ENCODE data around the gene SIGLEC8. TPM values are rescaled to one million over a fixed set of nuclear protein-coding genes. Genes with fewer than 3 reads are reported as not detected.

Gene SIGLEC8
- total and polyA plus RNA-seq, 2 of the 4 experiments (the other 2 are of a cell fraction) = not detected

DNA sequence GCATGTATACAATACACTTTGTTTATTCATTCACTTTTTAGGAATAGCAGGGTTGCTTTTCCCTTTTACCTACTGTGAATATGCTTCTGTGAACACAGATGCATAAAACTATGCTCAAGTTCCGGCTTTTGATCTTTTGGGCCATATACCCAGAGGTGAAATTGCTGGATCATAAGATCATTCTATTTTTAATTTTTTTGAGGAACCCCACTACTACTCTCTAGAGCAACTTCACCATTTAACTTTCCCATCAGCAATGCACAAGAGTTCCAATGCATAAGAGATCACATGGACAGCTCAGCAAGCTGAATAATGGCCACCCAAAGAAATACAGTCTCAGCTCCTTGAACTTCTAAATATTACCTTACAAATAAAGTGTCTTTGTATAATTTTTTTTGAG is 23.8 kb downstream of the SIGLEC8 start:
- Histone ChIP-seq H3K9me3 (ENCODE audit: control insufficient read depth, insufficient read depth, low read length) (peaks cover 2% of the 10 kb centered on the region; the same call in 1 of the 2 replicates), H3K27ac (ENCODE audit: insufficient read depth, low read length) (no peak overlapping the region), H2AK5ac (ENCODE audit: low read depth, low read length) (no peak overlapping the region), H3K4me1 (ENCODE audit: control insufficient read depth, insufficient read depth, low read length) (no peaks in the 10 kb centered on the region), H2BK20ac (ENCODE audit: low read depth, low read length) (no peak overlapping the region), H3K9me1 (ENCODE audit: insufficient read depth, low read length) (no peaks in the 10 kb centered on the region), H4K8ac (ENCODE audit: low read depth in 2 of 2, low read length in 2 of 2) (no peak overlapping the region), H2BK120ac (ENCODE audit: low read depth, low read length) (no peak overlapping the region), H3K27me3 (ENCODE audit: control insufficient read depth, insufficient read depth, low read length) (no peaks in the 10 kb centered on the region), H3K23ac (ENCODE audit: low read depth, low read length) (no peak overlapping the region), H2BK5ac (ENCODE audit: low read depth, low read length, poor library complexity, severe bottlenecking) (no peak overlapping the region), H3K79me1 (ENCODE audit: low read depth in 1 of 2, low read length in 2 of 2) (no peaks in the 10 kb centered on the region), H4K20me1 (ENCODE audit: insufficient read depth, low read length) (no peaks in the 10 kb centered on the region), H3K9ac (ENCODE audit: low read depth, low read length) (no peak overlapping the region), H4K91ac (ENCODE audit: insufficient read depth, low read depth, low read length) (no peak overlapping the region), H3K56ac (ENCODE audit: extremely low read depth, insufficient read depth, low read length) (no peak overlapping the region), H2AK9ac (replicated peaks; ENCODE audit: low read depth, low read length, poor library complexity) (no peak overlapping the region), H2AFZ (replicated peaks; ENCODE audit: low read length, poor library complexity) (no peak overlapping the region), H3K18ac (ENCODE audit: low read depth, low read length) (no peak overlapping the region), H3K4me3 (ENCODE audit: insufficient read depth, low read depth, low read length) (no peak overlapping the region), H3K36me3 (ENCODE audit: control insufficient read depth, insufficient read depth, low read length) (no peaks in the 10 kb centered on the region), H3K4ac (ENCODE audit: low read depth, low read length) (no peak overlapping the region), H2BK15ac (ENCODE audit: low read depth, low read length) (no peak overlapping the region), H3K14ac (replicated peaks; ENCODE audit: low read depth, low read length) (no peak overlapping the region), H3K4me2 (ENCODE audit: low read depth, low read length) (no peak overlapping the region), H4K5ac (ENCODE audit: low read depth, low read length) (no peak overlapping the region)
- DNase-seq (no peak), ATAC-seq (ENCODE audit: low read depth) (no peak)
- CTCF ChIA-PET = no interaction called here
- intact Hi-C loops (cut with micrococcal nuclease) (no loop called here), dilution Hi-C loops (cut with HindIII; ENCODE audit: low sequenced_read_pairs, unreplicated experiment) (no loop called here), in situ Hi-C loops (cut with MboI; ENCODE audit: low sequenced_read_pairs) (no loop called here)
- POLR2A ChIA-PET (ENCODE audit: unreplicated experiment) = no interaction called here
- TF ChIP-seq BHLHE40 (IDR thresholded peaks at IDR 0.05; ENCODE audit: low read depth, low read length) = no peak
- TF ChIP-seq POLR2A (IDR thresholded peaks at IDR 0.05; ENCODE audit: low read depth, low read length) = no peak
- no peak for TF ChIP-seq CHD1 (IDR thresholded peaks at IDR 0.05; ENCODE audit: low read depth, low read length)
- TF ChIP-seq CTCF (conservative IDR thresholded peaks at IDR 0.05; ENCODE audit: low read depth, low read length) = no peak
- TF ChIP-seq RAD21 (IDR thresholded peaks at IDR 0.05; ENCODE audit: low read length) = no peak
- TF ChIP-seq MAZ (IDR thresholded peaks at IDR 0.05; ENCODE audit: borderline replicate concordance, low read depth, low read length) = no peak
- BruUV-seq (replicated peaks) = no TSS peak
- no CpG with 5 or more reads among the region's 1 CpG for WGBS, 2 experiments (ENCODE audit: extremely low coverage in 2 of 2, insufficient read length in 1 of 2)

Measured in IMR-90 (cell line).